Nucleus accumbens (tissue), 56 donors: Measurements from ENCODE around the gene TMEM86A.

Experiments used
- DNase-seq, 56 donors: peaks; one replicate each; lab custom pipeline; 2025; lab: John Stamatoyannopoulos, UW

Gene TMEM86A

DNA sequence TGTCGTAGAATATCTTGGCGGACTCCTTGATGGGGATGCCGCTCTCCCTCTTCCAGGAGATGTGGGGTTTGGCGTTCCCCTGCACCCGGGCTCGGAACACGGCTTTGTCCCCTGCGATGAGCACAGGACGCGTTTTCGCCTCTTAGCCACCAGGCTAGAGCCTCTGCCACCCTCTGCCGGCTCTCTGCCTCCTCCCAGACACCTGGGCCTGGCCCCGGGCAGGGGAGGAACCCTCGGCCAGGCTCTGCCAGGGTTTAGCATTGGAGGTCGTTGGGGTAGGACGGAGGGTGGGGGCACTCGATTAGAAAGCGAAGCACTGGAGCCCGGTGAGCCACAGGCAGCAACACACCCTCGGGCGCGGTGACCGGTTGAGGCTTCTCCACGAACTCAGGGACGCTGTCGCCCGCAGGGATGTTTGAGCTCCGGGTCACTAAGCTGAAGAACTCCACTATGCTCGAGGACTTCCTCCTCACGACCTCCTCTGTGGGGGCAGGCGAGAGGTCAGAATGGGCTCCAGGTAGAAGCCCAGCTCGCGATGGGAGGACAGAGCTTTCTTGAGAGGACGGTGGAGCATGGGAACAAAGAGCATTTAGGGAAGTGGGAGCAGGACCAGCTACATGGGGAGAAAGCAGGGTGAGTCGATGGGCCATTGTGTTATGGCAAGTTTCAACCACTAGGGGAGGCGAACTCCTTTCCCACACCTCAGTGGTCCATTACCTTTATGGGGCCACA is 23.1 kb downstream of the TMEM86A start:
- DNase-seq, result peak in 8 of 56 donors; percentile 22 to 61 (median 42)

DNA sequence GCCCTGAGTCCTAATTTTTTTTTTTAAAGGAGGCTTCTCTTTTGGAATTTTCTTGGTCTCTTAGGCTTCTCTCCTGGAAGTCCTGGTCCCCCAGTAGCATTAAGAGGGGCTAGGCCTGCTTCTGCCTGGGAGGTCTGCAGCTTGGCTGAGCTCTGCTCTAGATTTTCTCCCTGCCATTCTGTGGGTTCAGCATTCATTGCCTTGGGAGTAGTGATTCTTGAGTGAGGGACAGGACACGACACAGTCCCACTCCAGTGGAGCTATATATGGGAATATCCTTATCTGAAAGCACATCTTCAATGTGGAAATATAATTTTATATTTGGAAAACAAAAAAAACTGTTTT is 23.7 kb downstream of the TMEM86A start:
- DNase-seq, result no peak

DNA sequence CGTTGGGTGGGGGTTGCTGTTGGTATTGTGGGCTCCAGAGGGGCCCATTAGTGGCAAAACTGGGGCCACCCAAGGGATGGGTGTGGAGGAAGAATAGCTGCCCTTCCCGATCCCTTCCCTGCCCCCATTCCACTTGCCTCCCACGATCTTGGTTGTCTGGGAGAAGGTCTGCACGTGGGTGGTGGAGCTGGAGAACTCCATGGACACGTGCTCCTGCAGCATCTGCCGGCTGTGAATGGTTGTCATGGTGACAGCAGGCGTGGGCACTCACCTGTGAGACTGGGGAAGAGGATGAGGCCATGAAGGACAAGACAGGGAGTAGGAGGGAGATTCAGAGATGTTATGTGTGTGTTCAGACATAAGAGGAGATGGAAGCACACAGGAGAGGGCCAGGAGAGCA is 25.4 kb downstream of the TMEM86A start:
- peak in 39 of 56 donors; percentile 23 to 87 (median 59) for DNase-seq

DNA sequence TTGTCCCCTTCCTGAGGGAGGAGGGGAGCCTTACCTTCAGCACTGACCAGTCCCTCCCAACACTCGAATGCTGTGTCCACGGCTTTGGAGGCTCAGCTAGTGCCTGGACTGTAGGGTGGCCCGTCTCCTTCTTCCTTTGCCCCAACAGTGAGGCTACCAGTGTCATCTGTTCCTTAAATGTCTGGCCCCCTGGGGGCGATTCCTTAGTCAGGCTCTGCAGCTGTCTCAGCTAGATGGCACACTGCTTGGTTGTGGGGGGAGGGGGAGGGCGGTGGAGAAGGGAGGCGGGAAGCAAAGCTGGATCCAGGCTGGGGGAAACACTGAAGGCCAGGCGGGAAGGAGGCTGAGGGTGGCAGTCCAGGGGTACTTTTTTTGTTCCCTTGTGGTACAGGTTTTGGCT is 27.5 kb downstream of the TMEM86A start, which contains the start of gene IGSF22:
Gene IGSF22, minus strand, starts transcription at position 149 of the 400 bp plus-strand sequence. CDS start 1,952 bp downstream, outside the sequence.
- peak in 1 of 56 donors; percentile 24 for DNase-seq

DNA sequence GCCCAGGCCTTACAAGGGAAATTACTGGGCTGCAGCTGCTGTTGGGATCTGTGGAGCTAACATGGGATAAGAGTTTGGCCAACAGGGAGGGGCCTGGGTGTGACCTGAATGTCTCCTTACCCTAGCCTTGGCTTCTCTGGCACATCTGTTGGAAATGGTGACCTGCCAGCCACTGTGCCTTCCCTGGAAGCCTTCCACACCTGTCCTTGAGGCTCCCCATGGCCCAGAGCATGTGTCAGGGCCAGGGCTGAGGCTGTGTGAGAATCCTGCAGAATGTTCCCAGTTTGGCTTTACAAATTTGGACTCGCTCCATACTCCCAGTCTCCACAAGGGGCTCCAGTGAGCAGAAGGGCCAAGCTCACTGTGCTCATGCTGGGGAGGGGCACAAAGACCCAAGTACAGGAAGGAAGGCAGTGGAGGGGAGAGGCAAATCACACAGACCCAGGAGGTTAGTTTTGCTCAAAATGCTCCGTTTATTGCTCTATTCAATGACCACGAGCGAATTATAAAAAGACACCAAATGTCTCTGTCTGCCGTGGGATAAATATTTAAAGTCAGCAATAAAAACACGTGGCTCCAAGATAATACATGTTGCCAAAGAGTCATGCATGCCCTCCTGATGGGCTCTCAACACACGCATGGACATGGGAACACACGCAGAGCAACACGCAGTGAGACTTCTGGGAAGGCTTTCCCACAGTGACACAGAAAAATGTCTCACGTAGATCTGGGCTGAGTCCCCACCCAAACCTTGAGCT is 29.1 kb downstream of the TMEM86A start:
- peak in 19 of 56 donors; percentile 6 to 65 (median 32) for DNase-seq

DNA sequence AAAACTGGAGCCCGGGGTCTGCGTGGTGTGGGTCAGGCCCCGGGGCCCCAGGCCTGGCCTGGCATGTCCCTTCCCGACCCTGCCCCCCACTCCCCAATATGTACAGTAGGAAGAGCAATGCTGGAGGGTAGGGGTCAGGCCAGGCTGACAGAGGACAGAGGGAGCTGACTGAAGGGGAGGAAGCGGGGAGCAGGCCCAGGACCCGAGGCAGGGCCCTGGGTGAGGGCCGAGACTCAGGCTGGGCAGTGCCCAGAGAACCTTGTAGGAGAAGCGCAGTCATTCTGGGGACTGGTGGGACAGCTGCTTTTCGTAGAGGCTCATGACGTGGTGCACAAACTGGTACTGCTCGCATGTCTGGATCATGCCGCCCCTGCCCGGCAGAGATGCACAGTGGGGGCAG is 30.1 kb downstream of the TMEM86A start:
- DNase-seq, result no peak

DNA sequence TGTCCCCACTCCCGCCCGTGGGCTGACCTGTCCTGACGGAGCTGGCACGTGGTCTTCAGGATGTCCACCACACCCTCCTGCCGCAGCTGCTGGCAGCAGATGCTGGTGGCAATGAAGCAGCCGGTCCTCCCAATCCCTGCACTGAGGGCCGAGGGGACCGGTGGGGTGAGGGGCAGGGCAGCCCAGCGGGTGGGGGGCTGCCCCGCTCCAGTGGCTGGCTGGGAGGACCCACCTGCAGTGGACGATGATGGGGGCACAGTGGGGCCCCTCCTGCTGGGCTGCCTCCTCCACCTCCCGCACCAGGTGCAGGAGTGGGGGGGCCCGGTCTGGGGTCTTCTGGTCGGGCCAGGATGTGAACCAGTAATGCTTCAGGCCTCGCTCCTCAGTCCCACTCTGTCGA is 30.8 kb downstream of the TMEM86A start:
- no peak for DNase-seq

DNA sequence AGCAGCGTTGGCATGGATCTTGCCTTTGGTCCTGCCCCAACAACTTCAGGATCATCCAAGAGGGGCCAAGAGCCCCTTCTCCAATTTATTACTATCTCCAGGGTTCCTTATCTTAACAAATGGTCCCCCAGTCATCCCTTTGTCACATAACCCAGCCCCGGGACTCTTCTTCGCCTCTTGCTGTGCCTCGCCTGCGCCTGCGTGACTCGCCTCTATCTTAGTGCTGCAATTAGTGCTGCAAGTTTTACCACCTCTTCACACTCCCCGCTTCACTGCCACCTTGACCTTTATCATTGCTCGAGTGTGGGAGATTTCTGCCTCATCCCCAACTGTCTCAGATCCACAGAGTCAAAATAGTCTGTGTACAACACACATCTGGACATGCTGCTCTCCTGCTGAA is 31.4 kb downstream of the TMEM86A start:
- no peak for DNase-seq

DNA sequence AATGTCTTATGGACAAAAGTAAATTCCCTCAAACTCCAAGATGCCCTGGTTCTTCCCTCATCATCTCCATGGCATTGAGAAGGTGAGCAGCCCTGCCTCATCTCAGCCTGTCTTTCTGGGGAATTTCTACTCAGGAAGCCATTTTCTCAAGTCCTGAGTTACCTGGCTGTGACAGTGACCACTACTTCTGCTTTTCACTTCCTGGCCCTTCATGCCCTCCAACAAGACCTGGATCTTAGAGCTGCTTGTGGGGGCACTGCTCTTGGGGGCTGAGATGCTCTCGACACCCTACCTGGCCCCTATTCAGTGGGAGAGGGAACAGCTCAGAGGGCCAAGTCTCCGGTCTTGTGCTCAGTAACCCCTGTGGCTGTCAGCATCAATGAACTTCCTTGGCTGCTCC is 32.9 kb downstream of the TMEM86A start:
- no peak for DNase-seq

DNA sequence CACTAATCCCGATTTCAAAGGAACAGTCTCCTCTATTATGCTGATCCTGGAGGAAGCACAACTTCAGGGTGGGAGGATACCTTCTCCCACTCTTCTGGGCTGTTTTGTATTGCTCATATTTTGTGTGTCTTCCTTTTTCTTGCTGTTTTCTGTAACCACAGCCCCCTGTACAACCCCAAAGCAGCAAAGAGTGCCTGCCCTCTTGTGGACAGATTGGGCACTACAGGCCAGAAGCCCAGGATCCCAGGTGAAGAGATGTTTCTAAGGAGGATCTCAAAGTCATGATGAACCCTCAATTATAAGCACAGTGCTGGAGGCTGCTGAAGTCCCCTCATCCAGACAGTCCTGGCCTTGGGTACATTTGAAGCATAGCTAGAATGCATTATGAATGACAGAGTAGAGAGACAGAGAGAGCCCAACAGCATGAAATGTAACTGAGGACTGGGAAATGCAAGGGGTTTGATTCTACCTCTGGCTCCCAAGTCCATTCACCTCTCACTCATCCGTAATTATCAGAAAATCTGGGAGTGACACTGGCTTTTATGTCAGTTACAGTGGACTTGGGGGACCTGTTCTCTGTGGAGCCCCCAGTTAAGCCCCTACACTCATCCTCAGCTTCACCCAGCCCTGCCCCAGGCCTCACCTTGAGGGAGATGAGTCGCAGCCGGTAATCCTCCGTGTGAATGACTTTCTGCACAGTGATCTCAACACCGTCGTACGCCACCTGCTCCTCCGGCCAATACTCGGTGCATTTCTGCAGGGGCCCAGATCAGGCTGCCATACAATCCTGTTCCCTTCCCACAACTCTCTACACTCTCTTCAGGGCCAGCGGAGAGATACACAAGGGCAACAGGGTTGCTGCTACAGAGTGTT is 33.6 kb downstream of the TMEM86A start:
- peak in 46 of 56 donors; percentile 6 to 85 (median 40) for DNase-seq

DNA sequence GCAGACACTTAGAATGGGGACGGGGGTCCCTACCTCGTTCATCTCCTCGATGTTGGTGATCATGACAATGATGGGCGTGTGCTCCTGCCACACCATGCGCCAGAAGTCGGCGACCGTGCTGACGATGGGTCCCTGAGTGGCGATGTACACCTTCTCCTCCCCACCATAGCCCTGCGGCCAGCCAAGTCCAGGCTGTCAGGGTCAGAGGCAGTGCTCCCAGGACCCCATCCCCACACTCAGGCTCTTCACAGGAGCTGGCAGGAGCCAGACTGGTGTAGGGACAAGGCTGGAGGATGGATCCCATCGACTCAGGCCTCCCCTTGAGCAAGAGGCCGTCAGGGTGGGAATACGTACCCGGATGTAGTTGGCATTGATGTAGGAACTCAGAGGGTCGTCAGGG is 34.6 kb downstream of the TMEM86A start:
- no peak for DNase-seq

DNA sequence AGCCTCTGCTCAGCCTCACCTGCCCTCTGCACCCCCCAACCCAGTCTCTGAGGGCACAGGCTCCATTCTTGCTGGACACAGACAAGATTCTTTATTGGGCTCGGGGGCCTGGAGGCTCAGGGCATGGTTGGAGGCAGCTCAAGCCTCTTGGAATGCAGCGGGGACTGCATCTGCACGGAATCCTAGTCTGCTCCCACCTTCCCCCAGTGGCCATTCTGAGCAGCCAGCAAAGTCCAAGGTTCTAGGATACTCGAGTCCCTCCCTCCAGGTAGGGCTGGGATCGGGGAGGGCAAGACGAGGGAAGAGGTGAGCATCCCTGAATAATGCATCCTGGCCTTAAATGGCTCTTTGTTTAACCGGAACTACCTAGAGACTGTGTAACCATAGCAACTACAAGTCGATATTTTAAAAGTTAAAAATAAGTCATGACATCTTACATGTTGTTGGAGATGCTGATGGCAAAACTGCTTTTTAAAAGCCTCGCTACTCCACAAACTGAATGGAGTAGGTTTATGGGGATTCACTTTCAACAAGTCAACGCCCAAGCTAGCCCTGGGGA is 38.1 kb downstream of the TMEM86A start:
- DNase-seq, result no peak

DNA sequence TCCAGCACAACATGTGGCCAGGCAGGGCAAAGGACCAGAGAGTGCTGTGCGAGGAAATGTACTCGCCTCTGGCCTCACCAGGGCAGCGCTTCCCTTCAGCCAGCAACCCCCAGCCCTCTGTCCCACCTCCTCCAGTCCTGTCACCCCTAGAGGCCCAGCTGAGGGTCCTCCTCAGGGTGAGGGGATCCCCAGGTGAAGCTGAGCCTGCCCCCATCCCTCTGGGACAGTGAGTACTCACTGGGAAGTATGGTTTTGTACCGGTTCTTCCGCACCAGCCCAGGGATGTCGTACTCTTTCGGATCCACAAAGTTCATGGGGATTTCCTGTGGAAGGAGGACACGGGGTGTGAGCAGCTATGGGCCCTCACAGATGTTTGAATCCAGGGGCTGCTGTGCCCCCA is 39.1 kb downstream of the TMEM86A start:
- no peak for DNase-seq

DNA sequence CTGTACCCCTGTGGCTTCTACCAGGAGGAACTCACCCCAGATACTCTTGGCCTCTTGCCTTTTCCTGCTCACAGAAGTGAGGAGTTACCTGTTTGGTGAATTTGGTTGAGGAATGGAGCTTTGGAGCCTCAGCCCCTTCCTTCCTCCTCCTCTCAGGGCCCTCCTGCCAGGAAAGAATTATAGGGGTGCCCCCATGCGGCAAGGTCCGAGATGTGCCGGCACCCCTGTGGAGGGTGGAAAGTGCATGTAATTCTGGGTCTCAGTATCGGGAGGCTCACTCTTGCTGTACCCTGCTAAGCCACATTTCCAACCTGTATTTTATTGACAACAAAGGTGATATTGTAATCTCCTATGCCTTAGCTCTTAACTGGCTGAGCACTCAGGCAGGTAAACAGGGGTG is 41.1 kb downstream of the TMEM86A start:
- no peak for DNase-seq

DNA sequence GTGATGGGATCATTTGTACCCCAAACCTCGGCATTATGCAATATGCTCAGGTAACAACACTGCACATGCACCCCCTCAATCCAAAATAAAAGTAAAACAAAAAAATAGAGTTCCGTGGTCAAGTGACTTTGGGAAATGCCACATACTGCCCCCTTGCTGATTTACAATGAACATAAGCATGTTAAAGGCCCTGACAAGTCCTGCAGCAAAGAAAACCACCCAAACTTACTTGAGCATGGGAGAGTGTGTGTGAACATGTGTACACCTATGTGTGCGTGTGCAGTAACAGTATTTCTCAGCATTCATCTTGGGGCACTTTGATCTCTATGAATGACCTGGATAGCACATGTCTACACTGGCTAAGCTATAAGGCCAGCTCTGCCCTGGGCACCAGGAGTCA is 43.2 kb downstream of the TMEM86A start:
- DNase-seq, result no peak

DNA sequence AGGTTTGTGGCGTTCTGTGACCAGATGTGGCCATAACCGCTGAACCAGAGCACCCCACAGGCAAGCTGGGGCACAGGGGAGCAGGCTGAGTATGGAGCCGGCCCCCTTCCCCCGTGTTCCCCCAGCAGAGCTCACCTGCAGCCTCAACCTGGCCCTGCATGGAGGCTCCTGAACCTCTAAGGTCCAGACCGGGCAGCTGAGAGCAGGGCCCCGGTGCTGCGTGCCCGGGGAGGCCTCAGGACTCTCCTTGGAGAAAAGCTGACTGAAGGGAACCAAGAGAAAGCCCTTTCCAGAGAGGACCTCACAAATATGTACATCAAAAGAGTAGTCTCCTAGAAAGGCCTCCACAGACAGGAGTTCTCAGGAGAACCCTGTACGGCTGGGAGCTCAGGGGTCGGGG is 44.8 kb downstream of the TMEM86A start:
- no peak for DNase-seq

DNA sequence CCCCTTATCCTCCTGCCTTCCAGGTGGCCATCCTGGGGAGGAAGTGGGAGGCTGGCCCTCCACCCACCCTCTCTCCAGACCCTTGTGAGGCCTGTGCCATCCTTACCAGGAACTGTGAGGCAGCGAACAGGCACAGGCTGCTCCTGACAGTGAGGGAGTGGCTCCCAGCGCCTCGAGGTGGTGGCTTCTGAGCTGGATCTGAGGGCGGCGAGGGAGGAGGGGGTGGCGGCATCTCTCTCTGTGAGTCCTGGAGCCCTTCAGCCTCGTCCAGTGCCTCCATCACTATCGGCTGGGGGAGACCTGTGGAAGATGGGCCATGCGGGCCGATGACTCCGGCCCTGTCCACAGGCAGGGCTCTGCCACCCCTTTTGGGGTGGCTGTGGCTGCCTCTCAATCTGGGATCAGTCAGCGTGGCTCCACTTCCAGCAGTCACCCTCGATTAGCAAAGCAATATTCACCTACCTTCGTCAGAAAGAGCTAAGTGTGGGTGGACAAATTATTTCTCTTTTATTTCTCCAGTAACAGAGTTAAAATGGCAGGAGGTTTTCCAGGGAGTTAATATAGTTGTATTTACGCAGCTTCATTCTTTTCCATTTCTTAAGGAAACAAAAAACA is 45.4 kb downstream of the TMEM86A start:
- peak in 28 of 56 donors; percentile 16 to 74 (median 42) for DNase-seq

DNA sequence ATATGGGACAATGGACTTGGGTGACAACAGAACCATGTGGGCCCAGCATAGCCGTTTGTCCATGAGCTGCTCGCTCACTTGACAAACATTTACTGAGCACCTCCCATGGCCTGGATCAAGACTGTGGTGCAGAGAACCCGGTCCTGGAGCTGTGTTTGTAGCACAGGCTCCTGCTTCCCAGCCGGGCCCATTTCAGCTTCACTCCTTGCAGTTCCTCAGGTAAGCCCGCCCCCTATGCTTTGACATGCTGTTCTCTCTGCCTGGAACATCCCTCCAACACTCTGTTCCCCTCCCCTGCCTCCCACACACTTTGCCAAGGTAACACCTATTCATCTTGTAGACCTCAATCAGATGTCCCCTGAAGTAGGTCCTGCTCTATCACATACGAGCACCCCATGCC is 46.7 kb downstream of the TMEM86A start:
- DNase-seq, result peak in 33 of 56 donors; percentile 18 to 83 (median 53)

DNA sequence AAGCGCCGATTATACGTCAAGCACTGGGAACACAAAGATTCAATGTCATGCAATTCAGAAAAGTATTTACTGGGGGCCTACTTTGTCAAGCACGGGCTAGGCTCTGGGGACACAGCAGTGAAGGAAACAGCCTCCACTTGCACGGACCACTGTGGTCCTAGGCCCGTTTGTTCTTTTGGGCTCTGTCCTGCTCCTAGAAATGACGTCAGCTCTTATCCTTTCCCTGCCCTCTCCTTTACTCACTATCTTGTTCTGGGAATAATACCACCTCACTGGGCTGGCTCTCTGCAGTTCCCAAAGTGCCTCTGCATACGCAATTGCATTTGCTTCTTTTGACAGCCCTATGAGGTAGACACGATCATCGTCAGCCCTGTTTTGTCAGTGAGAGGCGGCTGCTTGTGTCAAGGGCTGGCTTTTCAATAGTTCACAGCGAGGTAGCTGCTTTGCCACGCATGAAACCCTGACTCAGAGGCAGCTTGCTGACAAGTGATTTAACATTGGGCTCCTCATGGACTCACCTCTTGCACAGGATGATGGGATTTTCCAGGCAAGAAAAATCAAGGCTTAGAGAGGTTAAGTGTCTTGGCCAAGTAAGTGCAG is 50.3 kb downstream of the TMEM86A start:
- peak in 39 of 56 donors; percentile 13 to 92 (median 57) for DNase-seq
